ENCODE data around the gene GPBP1L1.

- TF ChIP-seq CTCF (IDR thresholded peaks at IDR 0.05; ENCODE audit: low read depth, low read length) (no peak), EZH2phosphoT487 (IDR thresholded peaks at IDR 0.05; ENCODE audit: low read depth) (no peak)
Measured at GRCh38 chr1:45687754-45688740, 1.7 kb upstream of the GPBP1L1 start, which contains the start of gene TMEM69.

Data from OCI-LY3 (cell line).